ENCODE results near the gene SUB1.
"Not testable (repeated sequence)": the region's sequence is repeated elsewhere in the genome, so short reads cannot be mapped to it uniquely, and the experiment has no call there.

Gene SUB1

DNA sequence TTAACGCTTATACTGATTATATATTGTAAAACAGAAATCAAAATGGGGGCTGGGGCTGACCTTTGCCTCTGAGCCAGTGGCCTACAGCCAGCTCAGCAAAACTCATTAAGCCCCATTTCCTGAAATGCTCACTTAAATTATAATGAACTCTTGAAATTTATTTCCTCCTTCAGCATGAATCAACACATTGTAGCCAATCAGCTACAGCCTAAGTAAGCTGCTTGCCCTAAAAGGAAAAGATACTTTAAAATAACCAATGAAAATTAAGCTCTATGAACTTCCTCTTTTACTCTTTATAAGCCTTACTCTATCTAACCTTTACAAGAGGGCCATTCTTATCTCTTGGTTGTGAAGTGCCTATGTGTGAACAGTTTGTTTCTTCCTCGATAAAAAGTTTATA, 33.5 kb upstream of the SUB1 start:
- Histone ChIP-seq H3K27me3 (ENCODE audit: low read depth, low read length) (no peaks in the 10 kb centered on the region), H3K9me3 (ENCODE audit: control insufficient read depth in 1 of 2, low read length in 2 of 2) (no peaks in the 10 kb centered on the region), H3K4me1 (ENCODE audit: control insufficient read depth in 1 of 2, insufficient read depth in 2 of 2, low read length in 2 of 2) (no peaks in the 10 kb centered on the region)

DNA sequence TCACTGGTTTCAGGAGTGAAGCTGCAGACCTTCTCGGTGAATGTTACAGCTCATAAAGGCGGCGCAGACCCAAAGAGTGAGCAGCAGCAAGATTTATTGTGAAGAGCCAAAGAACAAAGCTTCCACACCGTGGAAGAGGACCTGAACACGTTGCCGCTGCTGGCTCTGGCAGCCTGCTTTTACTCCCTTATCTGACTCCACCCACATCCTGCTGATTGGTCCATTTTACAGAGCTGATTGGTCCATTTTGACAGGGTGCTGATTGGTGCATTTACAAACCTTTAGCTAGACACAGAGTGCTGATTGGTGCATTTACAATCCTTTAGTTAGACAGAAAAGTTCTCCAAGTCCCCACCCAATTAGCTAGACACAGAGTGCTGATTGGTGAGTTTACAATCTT, 32.9 kb upstream of the SUB1 start:
- not testable (repeated sequence) for H3K4me1 ChIP-seq (ENCODE audit: control insufficient read depth in 1 of 2, insufficient read depth in 2 of 2, low read length in 2 of 2); H3K4me3 ChIP-seq (ENCODE audit: low read depth in 1 of 2, low read length in 2 of 2); H3K27ac ChIP-seq (ENCODE audit: low read length); H3K9me3 ChIP-seq (ENCODE audit: control insufficient read depth in 1 of 2, low read length in 2 of 2); H3K27me3 ChIP-seq (ENCODE audit: low read depth, low read length); H3K36me3 ChIP-seq (ENCODE audit: control insufficient read depth in 1 of 2, insufficient read depth in 2 of 2, low read length in 2 of 2)

More for the DNA sequence above, 33.5 kb upstream of the SUB1 start:
- H3K27ac ChIP-seq (ENCODE audit: low read length): no peak overlapping the region
- no peaks in the 10 kb centered on the region for H3K36me3 ChIP-seq (ENCODE audit: control insufficient read depth in 1 of 2, insufficient read depth in 2 of 2, low read length in 2 of 2)
- no peak overlapping the region for H3K4me3 ChIP-seq (ENCODE audit: low read depth in 1 of 2, low read length in 2 of 2)

- no peaks in the 10 kb centered on the region for H3K36me3 ChIP-seq (ENCODE audit: control insufficient read depth in 1 of 2, insufficient read depth in 2 of 2, low read length in 2 of 2)
- H3K4me3 ChIP-seq (ENCODE audit: low read depth in 1 of 2, low read length in 2 of 2): no peak overlapping the region
- no peaks in the 10 kb centered on the region for H3K27me3 ChIP-seq (ENCODE audit: low read depth, low read length)
- H3K4me1 ChIP-seq (ENCODE audit: control insufficient read depth in 1 of 2, insufficient read depth in 2 of 2, low read length in 2 of 2): no peaks in the 10 kb centered on the region
- no peak overlapping the region for H3K27ac ChIP-seq (ENCODE audit: low read length)
- no peaks in the 10 kb centered on the region for H3K9me3 ChIP-seq (ENCODE audit: control insufficient read depth in 1 of 2, low read length in 2 of 2)
Measured at GRCh38 chr5:32552936-32553335, 32.4 kb upstream of the SUB1 start.

- H3K27me3 ChIP-seq (ENCODE audit: low read depth, low read length); H3K4me1 ChIP-seq (ENCODE audit: control insufficient read depth in 1 of 2, insufficient read depth in 2 of 2, low read length in 2 of 2); H3K27ac ChIP-seq (ENCODE audit: low read length); H3K4me3 ChIP-seq (ENCODE audit: low read depth in 1 of 2, low read length in 2 of 2); H3K36me3 ChIP-seq (ENCODE audit: control insufficient read depth in 1 of 2, insufficient read depth in 2 of 2, low read length in 2 of 2); H3K9me3 ChIP-seq (ENCODE audit: control insufficient read depth in 1 of 2, low read length in 2 of 2): not testable (repeated sequence)
Measured at GRCh38 chr5:32554181-32554780, 31.1 kb upstream of the SUB1 start.

GRCh38 chr5:32556543-32556942, 28.8 kb upstream of the SUB1 start:
- not testable (repeated sequence) for H3K4me3 ChIP-seq (ENCODE audit: low read depth in 1 of 2, low read length in 2 of 2); H3K27ac ChIP-seq (ENCODE audit: low read length); H3K36me3 ChIP-seq (ENCODE audit: control insufficient read depth in 1 of 2, insufficient read depth in 2 of 2, low read length in 2 of 2); H3K27me3 ChIP-seq (ENCODE audit: low read depth, low read length); H3K4me1 ChIP-seq (ENCODE audit: control insufficient read depth in 1 of 2, insufficient read depth in 2 of 2, low read length in 2 of 2); H3K9me3 ChIP-seq (ENCODE audit: control insufficient read depth in 1 of 2, low read length in 2 of 2)

DNA sequence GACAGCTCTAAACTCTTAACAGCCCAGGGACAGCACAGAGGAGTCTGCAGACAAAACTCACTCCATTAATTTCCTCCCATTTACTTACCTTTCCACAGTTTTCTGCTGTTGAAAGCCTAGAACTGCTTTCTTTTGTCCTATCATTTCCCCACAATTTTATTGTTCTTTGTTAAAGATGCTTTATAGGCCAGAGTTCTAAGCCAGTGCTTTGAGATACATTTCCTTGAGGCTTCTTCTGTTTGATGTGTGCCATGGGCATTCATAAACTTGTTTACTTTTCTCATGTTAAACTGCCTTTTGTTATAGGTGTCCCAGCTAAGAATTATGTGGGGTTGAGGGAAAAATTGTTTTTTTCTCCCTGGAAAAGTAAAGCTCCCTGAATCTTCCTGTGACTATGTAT, 25.9 kb upstream of the SUB1 start:
- H3K27me3 ChIP-seq (ENCODE audit: low read depth, low read length): no peaks in the 10 kb centered on the region
- no peaks in the 10 kb centered on the region for H3K9me3 ChIP-seq (ENCODE audit: control insufficient read depth in 1 of 2, low read length in 2 of 2)
- no peak overlapping the region for H3K4me3 ChIP-seq (ENCODE audit: low read depth in 1 of 2, low read length in 2 of 2)
- no peaks in the 10 kb centered on the region for H3K4me1 ChIP-seq (ENCODE audit: control insufficient read depth in 1 of 2, insufficient read depth in 2 of 2, low read length in 2 of 2)
- no peaks in the 10 kb centered on the region for H3K36me3 ChIP-seq (ENCODE audit: control insufficient read depth in 1 of 2, insufficient read depth in 2 of 2, low read length in 2 of 2)
- H3K27ac ChIP-seq (ENCODE audit: low read length): no peak overlapping the region

DNA sequence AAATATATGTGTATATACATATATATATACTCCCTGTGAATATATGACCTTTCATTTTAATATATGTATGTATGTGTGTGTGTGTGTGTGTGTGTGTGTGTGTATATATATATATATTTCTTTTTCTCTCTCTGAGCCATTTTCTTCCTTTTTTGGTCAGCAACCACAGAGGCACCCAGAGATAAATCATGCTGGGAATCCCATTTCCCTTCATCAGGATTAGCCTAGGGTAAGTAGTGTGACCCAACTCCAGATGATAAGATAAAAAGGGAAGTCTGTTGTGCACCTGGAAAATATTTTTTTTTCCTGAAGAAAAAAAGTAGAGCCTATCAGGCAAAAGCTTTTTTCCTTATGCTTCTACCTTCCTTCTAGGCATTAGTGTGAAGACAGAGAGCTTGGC, 25.4 kb upstream of the SUB1 start:
- Histone ChIP-seq H3K27me3 (ENCODE audit: low read depth, low read length) (no peaks in the 10 kb centered on the region), H3K4me1 (ENCODE audit: control insufficient read depth in 1 of 2, insufficient read depth in 2 of 2, low read length in 2 of 2) (no peaks in the 10 kb centered on the region), H3K27ac (ENCODE audit: low read length) (no peak overlapping the region), H3K36me3 (ENCODE audit: control insufficient read depth in 1 of 2, insufficient read depth in 2 of 2, low read length in 2 of 2) (no peaks in the 10 kb centered on the region), H3K9me3 (ENCODE audit: control insufficient read depth in 1 of 2, low read length in 2 of 2) (no peaks in the 10 kb centered on the region), H3K4me3 (ENCODE audit: low read depth in 1 of 2, low read length in 2 of 2) (no peak overlapping the region)

- Histone ChIP-seq H3K27me3 (ENCODE audit: low read depth, low read length) (no peaks in the 10 kb centered on the region), H3K4me3 (ENCODE audit: low read depth in 1 of 2, low read length in 2 of 2) (no peak overlapping the region), H3K27ac (ENCODE audit: low read length) (no peak overlapping the region), H3K36me3 (ENCODE audit: control insufficient read depth in 1 of 2, insufficient read depth in 2 of 2, low read length in 2 of 2) (no peaks in the 10 kb centered on the region), H3K9me3 (ENCODE audit: control insufficient read depth in 1 of 2, low read length in 2 of 2) (no peaks in the 10 kb centered on the region), H3K4me1 (ENCODE audit: control insufficient read depth in 1 of 2, insufficient read depth in 2 of 2, low read length in 2 of 2) (no peaks in the 10 kb centered on the region)
Measured at GRCh38 chr5:32562056-32562455, 23.3 kb upstream of the SUB1 start.

GRCh38 chr5:32562843-32563242, 22.5 kb upstream of the SUB1 start:
- no peaks in the 10 kb centered on the region for H3K36me3 ChIP-seq (ENCODE audit: control insufficient read depth in 1 of 2, insufficient read depth in 2 of 2, low read length in 2 of 2)
- H3K9me3 ChIP-seq (ENCODE audit: control insufficient read depth in 1 of 2, low read length in 2 of 2): no peaks in the 10 kb centered on the region
- H3K27ac ChIP-seq (ENCODE audit: low read length): no peak overlapping the region
- H3K4me1 ChIP-seq (ENCODE audit: control insufficient read depth in 1 of 2, insufficient read depth in 2 of 2, low read length in 2 of 2): no peaks in the 10 kb centered on the region
- no peak overlapping the region for H3K4me3 ChIP-seq (ENCODE audit: low read depth in 1 of 2, low read length in 2 of 2)
- no peaks in the 10 kb centered on the region for H3K27me3 ChIP-seq (ENCODE audit: low read depth, low read length)

GRCh38 chr5:32563614-32564013, 21.7 kb upstream of the SUB1 start:
- Histone ChIP-seq H3K4me1 (ENCODE audit: control insufficient read depth in 1 of 2, insufficient read depth in 2 of 2, low read length in 2 of 2) (no peaks in the 10 kb centered on the region), H3K4me3 (ENCODE audit: low read depth in 1 of 2, low read length in 2 of 2) (no peak overlapping the region), H3K27ac (ENCODE audit: low read length) (no peak overlapping the region), H3K36me3 (ENCODE audit: control insufficient read depth in 1 of 2, insufficient read depth in 2 of 2, low read length in 2 of 2) (no peaks in the 10 kb centered on the region), H3K9me3 (ENCODE audit: control insufficient read depth in 1 of 2, low read length in 2 of 2) (no peaks in the 10 kb centered on the region), H3K27me3 (ENCODE audit: low read depth, low read length) (no peaks in the 10 kb centered on the region)

GRCh38 chr5:32565145-32565544, 20.2 kb upstream of the SUB1 start:
- Histone ChIP-seq H3K27me3 (ENCODE audit: low read depth, low read length) (no peaks in the 10 kb centered on the region), H3K4me3 (ENCODE audit: low read depth in 1 of 2, low read length in 2 of 2) (no peak overlapping the region), H3K4me1 (ENCODE audit: control insufficient read depth in 1 of 2, insufficient read depth in 2 of 2, low read length in 2 of 2) (no peaks in the 10 kb centered on the region), H3K36me3 (ENCODE audit: control insufficient read depth in 1 of 2, insufficient read depth in 2 of 2, low read length in 2 of 2) (no peaks in the 10 kb centered on the region), H3K9me3 (ENCODE audit: control insufficient read depth in 1 of 2, low read length in 2 of 2) (no peaks in the 10 kb centered on the region), H3K27ac (ENCODE audit: low read length) (no peak overlapping the region)

DNA sequence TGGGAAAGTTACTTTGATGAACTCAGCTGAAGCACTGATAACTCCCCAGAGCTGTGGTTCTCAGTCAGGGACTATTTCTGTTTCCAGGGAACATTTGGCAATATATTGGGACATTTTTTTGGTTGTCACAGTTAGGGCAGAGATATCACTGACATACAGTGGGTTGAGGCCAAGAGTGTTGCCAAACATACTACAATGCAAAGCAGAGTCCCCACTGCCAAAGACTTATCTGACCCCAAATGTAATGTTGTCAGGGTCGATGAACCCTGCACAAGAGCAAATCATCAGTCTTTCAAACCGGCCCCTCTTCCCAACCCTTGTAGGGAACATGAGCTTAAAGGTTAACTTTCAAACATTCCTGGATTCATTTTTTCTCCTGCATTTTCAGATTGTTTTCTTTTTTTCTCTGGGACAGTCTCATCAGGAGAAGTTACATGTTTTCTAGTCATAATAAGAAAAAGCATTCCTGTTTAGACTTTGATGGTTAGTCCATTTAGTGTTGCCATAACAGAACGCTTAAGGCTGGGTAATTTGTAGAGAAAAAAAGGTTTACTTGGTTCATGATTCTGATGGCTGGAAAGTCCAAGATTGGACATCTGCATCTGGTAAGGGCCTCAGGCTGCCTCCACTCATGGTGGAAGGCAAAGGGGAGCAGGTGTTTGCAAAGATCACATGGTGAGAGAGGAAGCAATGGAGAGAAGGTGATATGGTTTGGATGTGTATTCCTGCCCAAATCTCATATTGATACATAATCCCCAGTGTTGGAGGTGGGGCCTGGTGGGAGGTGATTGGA, 18.8 kb upstream of the SUB1 start:
- H3K27me3 ChIP-seq (ENCODE audit: low read depth, low read length): no peaks in the 10 kb centered on the region
- H3K36me3 ChIP-seq (ENCODE audit: control insufficient read depth in 1 of 2, insufficient read depth in 2 of 2, low read length in 2 of 2): no peaks in the 10 kb centered on the region
- no peak overlapping the region for H3K27ac ChIP-seq (ENCODE audit: low read length)
- no peak overlapping the region for H3K4me3 ChIP-seq (ENCODE audit: low read depth in 1 of 2, low read length in 2 of 2)
- H3K9me3 ChIP-seq (ENCODE audit: control insufficient read depth in 1 of 2, low read length in 2 of 2): no peaks in the 10 kb centered on the region
- H3K4me1 ChIP-seq (ENCODE audit: control insufficient read depth in 1 of 2, insufficient read depth in 2 of 2, low read length in 2 of 2): no peaks in the 10 kb centered on the region
